Measurements from ENCODE around the gene VPS45.
A peak's percentile ranks its signal among the peaks of the same experiment; 100 is the strongest.

VPS45 gene

DNA sequence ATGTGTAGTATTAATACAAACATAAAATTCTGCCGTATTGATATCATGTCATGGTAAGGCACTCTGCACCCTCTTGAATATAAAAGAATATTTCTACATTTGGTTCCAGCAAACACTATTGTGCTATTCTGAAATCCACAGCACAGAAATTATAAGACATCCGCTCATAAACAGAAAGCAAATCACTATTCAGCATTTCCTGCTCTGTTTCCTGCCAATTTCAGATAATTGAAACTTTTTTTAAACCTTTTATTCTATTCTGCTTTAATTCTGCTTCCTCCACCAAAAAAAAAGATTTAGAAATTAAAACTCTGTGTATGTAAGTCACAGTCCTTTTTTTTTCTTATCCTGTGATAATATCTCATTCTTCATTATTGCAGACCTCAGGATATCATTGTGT lies 42.5 kb downstream of the VPS45 start:
- ATAC-seq: no peak
- TF ChIP-seq ARNTL (CRISPR knock-in tag; IDR thresholded peaks at IDR 0.05; ENCODE audit: borderline replicate concordance, low read depth) (no peak), TOX (CRISPR knock-in tag; IDR thresholded peaks at IDR 0.05; ENCODE audit: borderline replicate concordance) (no peak), BACH2 (CRISPR knock-in tag; IDR thresholded peaks at IDR 0.05; ENCODE audit: borderline replicate concordance) (no peak), ZFP3 (CRISPR knock-in tag; IDR thresholded peaks at IDR 0.05) (no peak), ZNF70 (CRISPR knock-in tag; IDR thresholded peaks at IDR 0.05) (no peak), PPARA (CRISPR knock-in tag; IDR thresholded peaks at IDR 0.05; ENCODE audit: borderline replicate concordance) (no peak), CSDC2 (CRISPR knock-in tag; IDR thresholded peaks at IDR 0.05) (no peak), TCF4 (CRISPR knock-in tag; IDR thresholded peaks at IDR 0.05; ENCODE audit: borderline replicate concordance) (no peak), ZFP30 (CRISPR knock-in tag; IDR thresholded peaks at IDR 0.05) (no peak), ZNF8 (CRISPR knock-in tag; IDR thresholded peaks at IDR 0.05) (no peak), RARB (CRISPR knock-in tag; IDR thresholded peaks at IDR 0.05) (no peak), OSR1 (CRISPR knock-in tag; IDR thresholded peaks at IDR 0.05) (no peak), ESRRG (CRISPR knock-in tag; IDR thresholded peaks at IDR 0.05) (no peak), ISL1 (CRISPR knock-in tag; IDR thresholded peaks at IDR 0.05) (no peak), SNAI2 (CRISPR knock-in tag; IDR thresholded peaks at IDR 0.05) (no peak)
- TF ChIP-seq, protein P1, sequence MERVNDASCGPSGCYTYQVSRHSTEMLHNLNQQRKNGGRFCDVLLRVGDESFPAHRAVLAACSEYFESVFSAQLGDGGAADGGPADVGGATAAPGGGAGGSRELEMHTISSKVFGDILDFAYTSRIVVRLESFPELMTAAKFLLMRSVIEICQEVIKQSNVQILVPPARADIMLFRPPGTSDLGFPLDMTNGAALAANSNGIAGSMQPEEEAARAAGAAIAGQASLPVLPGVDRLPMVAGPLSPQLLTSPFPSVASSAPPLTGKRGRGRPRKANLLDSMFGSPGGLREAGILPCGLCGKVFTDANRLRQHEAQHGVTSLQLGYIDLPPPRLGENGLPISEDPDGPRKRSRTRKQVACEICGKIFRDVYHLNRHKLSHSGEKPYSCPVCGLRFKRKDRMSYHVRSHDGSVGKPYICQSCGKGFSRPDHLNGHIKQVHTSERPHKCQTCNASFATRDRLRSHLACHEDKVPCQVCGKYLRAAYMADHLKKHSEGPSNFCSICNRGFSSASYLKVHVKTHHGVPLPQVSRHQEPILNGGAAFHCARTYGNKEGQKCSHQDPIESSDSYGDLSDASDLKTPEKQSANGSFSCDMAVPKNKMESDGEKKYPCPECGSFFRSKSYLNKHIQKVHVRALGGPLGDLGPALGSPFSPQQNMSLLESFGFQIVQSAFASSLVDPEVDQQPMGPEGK (CRISPR knock-in tag; IDR thresholded peaks at IDR 0.05; ENCODE audit: borderline replicate concordance): no peak
- TF ChIP-seq, protein P2, sequence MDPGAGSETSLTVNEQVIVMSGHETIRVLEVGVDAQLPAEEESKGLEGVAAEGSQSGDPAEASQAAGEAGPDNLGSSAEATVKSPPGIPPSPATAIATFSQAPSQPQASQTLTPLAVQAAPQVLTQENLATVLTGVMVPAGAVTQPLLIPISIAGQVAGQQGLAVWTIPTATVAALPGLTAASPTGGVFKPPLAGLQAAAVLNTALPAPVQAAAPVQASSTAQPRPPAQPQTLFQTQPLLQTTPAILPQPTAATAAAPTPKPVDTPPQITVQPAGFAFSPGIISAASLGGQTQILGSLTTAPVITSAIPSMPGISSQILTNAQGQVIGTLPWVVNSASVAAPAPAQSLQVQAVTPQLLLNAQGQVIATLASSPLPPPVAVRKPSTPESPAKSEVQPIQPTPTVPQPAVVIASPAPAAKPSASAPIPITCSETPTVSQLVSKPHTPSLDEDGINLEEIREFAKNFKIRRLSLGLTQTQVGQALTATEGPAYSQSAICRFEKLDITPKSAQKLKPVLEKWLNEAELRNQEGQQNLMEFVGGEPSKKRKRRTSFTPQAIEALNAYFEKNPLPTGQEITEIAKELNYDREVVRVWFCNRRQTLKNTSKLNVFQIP (CRISPR knock-in tag; IDR thresholded peaks at IDR 0.05; ENCODE audit: borderline replicate concordance, low read depth): no peak
- TF ChIP-seq, protein P3, sequence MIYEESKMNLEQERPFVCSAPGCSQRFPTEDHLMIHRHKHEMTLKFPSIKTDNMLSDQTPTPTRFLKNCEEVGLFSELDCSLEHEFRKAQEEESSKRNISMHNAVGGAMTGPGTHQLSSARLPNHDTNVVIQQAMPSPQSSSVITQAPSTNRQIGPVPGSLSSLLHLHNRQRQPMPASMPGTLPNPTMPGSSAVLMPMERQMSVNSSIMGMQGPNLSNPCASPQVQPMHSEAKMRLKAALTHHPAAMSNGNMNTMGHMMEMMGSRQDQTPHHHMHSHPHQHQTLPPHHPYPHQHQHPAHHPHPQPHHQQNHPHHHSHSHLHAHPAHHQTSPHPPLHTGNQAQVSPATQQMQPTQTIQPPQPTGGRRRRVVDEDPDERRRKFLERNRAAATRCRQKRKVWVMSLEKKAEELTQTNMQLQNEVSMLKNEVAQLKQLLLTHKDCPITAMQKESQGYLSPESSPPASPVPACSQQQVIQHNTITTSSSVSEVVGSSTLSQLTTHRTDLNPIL (CRISPR knock-in tag; IDR thresholded peaks at IDR 0.05; ENCODE audit: low read depth): no peak

DNA sequence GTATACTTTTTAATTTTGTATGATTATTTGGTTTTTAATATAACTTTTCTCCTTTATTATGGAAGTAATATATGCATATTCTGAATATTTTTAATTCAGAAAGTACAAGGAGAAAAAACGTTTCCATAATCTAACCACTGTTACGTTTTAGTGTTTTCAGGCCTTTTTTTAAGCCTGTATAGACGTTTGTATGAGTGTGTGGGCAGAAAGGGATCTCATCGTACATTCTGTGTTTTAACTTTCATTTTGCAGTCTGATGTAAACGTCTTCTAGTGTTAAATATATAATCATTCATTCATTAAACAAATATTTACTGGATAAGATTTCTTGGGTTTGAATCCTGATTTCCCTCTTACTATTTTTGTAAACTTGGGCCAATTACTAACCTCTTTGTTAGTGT lies 44.1 kb downstream of the VPS45 start:
- no peak for ATAC-seq
- TF ChIP-seq, protein P2 (CRISPR knock-in tag; IDR thresholded peaks at IDR 0.05; ENCODE audit: borderline replicate concordance, low read depth): no peak
- TF ChIP-seq GLIS3 (CRISPR knock-in tag; IDR thresholded peaks at IDR 0.05) (no peak), ZFP3 (CRISPR knock-in tag; IDR thresholded peaks at IDR 0.05) (no peak), PPARA (CRISPR knock-in tag; IDR thresholded peaks at IDR 0.05; ENCODE audit: borderline replicate concordance) (no peak), SNAI2 (CRISPR knock-in tag; IDR thresholded peaks at IDR 0.05) (no peak), ZC3H10 (CRISPR knock-in tag; IDR thresholded peaks at IDR 0.05) (no peak)
- TF ChIP-seq, protein P4, sequence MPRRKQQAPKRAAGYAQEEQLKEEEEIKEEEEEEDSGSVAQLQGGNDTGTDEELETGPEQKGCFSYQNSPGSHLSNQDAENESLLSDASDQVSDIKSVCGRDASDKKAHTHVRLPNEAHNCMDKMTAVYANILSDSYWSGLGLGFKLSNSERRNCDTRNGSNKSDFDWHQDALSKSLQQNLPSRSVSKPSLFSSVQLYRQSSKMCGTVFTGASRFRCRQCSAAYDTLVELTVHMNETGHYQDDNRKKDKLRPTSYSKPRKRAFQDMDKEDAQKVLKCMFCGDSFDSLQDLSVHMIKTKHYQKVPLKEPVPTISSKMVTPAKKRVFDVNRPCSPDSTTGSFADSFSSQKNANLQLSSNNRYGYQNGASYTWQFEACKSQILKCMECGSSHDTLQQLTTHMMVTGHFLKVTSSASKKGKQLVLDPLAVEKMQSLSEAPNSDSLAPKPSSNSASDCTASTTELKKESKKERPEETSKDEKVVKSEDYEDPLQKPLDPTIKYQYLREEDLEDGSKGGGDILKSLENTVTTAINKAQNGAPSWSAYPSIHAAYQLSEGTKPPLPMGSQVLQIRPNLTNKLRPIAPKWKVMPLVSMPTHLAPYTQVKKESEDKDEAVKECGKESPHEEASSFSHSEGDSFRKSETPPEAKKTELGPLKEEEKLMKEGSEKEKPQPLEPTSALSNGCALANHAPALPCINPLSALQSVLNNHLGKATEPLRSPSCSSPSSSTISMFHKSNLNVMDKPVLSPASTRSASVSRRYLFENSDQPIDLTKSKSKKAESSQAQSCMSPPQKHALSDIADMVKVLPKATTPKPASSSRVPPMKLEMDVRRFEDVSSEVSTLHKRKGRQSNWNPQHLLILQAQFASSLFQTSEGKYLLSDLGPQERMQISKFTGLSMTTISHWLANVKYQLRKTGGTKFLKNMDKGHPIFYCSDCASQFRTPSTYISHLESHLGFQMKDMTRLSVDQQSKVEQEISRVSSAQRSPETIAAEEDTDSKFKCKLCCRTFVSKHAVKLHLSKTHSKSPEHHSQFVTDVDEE (CRISPR knock-in tag; IDR thresholded peaks at IDR 0.05): no peak

DNA sequence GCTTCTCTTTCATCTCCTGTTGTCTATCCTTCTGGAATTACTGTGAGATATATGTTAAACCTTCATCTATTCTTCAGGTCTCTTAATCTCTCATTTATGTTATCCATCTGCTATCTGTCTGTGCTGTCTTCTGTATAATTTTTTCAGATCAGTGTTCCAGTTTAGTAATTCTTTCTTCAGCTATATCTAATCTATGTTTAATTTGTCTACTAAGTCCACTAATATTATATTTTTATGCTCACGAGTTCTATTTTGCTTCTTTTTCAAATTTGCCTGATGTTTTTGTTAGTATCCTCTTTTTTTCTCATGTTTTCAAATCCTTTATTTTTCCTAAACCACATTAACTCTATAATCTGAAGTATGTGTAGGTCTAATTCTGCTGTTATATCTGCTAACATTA lies 47.5 kb downstream of the VPS45 start:
- TF ChIP-seq OSR1 (CRISPR knock-in tag; IDR thresholded peaks at IDR 0.05) (no peak), ZFP3 (CRISPR knock-in tag; IDR thresholded peaks at IDR 0.05) (no peak), ZFP30 (CRISPR knock-in tag; IDR thresholded peaks at IDR 0.05) (peak; percentile 92)
- TF ChIP-seq, protein P4 (CRISPR knock-in tag; IDR thresholded peaks at IDR 0.05): no peak
- no peak for ATAC-seq

Measured in SK-N-SH treated with all-trans-retinoic acid at 6 μM for 48 hours (cell line).